Stimulated activated CD4-positive, alpha-beta T cell treated with anti-CD3 and anti-CD28 coated beads, Interleukin-4, amount 100 ng/mL, for 48 hours (primary cell): ENCODE measurements around the gene HTATSF1.

Source experiments
- DNase-seq, 2 donors: peaks; one replicate each; pipeline ENCODE4 v3.0.0-alpha.2; 2020; ENCODE audit warnings: low read depth in 2 of 2

The HTATSF1 gene, protein sequence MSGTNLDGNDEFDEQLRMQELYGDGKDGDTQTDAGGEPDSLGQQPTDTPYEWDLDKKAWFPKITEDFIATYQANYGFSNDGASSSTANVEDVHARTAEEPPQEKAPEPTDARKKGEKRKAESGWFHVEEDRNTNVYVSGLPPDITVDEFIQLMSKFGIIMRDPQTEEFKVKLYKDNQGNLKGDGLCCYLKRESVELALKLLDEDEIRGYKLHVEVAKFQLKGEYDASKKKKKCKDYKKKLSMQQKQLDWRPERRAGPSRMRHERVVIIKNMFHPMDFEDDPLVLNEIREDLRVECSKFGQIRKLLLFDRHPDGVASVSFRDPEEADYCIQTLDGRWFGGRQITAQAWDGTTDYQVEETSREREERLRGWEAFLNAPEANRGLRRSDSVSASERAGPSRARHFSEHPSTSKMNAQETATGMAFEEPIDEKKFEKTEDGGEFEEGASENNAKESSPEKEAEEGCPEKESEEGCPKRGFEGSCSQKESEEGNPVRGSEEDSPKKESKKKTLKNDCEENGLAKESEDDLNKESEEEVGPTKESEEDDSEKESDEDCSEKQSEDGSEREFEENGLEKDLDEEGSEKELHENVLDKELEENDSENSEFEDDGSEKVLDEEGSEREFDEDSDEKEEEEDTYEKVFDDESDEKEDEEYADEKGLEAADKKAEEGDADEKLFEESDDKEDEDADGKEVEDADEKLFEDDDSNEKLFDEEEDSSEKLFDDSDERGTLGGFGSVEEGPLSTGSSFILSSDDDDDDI

GRCh38 chrX:136497556-136498052, at the start of gene HTATSF1:
Gene HTATSF1, plus strand, starts transcription at chrX:136497592. Its CDS starts 93 bp downstream, at chrX:136497685.
- no peak for DNase-seq

GRCh38 chrX:136447968-136448367, 49.4 kb upstream of the HTATSF1 start:
- DNase-seq = no peak

- no peak for DNase-seq
These were observed 47.2 kb upstream of the HTATSF1 start for GRCh38 chrX:136450050-136450830.

- no peak for DNase-seq
These were observed 44.8 kb upstream of the HTATSF1 start for GRCh38 chrX:136452614-136453013.

DNA sequence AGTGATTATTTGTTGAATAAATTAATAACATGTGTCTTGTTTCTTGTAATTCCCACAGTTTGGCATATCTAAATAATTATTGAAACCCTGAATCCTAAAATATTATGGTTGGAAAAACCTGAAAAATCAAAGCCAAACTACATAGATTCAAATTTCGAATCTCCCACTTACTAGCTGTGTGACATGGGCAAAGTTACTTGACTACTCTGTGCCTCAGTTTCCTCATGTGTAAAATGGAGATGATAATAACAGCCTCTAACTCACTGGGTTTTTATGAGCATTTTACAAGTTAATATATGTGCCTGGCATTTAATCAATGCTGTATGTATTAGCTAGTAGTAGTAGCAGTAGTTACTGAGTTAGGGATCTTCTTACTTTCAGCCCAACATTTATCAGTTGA, 44.3 kb upstream of the HTATSF1 start:
- DNase-seq = no peak

GRCh38 chrX:136453771-136454170, 43.6 kb upstream of the HTATSF1 start:
- DNase-seq = no peak

DNA sequence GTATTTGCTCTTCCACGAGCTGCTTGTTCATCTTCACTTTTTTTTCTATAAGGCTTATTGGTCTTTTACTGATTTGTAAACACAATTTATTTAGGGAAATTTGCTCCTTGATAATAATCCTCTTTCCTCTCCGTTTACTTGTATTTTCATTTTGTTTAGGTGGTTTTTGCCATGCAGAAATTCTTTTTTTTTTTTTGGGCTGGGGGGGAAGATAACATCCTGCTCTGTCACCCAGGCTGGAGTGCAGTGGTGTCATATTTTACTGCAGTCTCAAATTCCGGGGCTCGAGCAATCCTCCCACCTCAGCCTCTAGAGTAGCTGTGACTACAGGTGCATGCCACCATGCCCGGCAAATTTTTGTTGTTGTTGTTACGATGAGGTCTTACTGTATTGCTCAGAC, 41.3 kb upstream of the HTATSF1 start:
- DNase-seq = no peak

DNA sequence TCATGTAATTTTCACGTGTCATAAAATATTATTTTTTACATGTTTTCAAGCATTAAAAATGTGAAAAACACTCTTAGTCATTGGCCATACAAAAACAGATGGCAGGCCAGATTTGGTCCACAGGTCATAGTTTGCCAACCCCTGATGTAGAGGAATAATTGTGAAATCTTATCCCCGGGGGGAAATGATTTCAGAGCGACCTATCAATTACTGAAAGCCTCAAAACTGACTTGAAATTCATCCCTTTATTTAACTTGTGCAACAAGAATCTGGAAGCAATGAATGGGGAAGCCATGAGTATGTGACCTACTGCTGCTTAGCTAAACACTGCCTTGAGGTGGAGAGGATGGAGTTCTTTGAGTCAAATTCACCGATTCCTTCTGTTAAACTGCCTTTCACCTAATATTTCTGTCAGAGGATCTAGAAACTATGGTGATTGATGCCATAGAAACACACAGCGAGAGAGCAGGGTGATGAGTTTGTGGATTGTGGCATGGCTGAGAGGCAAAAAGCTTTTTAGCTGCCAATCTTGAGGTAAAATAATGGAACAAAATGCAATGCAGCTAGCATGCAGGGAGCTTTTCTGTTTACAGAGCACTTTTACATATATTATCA, 40.0 kb upstream of the HTATSF1 start:
- no peak for DNase-seq

DNA sequence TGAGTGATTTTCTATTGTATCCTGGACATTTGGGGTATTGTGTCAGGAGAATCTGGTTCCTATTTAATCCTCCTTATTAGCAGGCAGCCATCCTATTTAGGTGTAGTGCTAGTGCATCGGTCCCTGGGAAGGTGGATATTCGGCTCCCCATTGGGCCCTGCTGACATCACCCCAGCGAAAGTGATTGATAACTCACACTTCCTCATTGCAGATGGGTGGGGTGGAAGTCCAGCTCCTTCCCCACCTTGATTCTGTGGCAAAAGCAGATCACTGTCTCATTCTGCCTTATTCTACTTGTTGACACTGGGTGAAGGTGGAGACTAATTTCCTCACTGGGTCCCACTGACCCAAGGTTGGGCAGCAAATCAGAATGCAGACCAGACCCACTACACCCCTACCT, 32.8 kb upstream of the HTATSF1 start:
- no peak for DNase-seq

DNA sequence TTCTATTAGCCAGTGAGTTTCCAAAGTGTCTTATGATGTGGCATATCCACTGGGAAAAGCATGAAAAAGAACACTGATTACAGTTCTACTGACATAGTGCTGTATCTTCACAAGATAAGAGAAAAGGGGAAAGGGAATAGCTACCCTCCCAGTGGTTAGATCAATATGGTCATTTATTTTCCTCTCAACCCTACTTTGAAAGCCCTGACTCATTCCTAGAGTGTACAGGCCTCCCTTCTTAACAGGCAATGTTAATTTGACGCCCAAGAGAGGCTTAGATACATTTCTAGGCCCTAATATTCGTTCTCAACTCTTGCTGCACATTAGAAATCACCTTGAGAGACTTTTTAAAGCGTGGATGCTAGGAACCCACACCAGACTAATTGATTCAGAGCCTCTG, 30.1 kb upstream of the HTATSF1 start:
- DNase-seq = no peak

DNA sequence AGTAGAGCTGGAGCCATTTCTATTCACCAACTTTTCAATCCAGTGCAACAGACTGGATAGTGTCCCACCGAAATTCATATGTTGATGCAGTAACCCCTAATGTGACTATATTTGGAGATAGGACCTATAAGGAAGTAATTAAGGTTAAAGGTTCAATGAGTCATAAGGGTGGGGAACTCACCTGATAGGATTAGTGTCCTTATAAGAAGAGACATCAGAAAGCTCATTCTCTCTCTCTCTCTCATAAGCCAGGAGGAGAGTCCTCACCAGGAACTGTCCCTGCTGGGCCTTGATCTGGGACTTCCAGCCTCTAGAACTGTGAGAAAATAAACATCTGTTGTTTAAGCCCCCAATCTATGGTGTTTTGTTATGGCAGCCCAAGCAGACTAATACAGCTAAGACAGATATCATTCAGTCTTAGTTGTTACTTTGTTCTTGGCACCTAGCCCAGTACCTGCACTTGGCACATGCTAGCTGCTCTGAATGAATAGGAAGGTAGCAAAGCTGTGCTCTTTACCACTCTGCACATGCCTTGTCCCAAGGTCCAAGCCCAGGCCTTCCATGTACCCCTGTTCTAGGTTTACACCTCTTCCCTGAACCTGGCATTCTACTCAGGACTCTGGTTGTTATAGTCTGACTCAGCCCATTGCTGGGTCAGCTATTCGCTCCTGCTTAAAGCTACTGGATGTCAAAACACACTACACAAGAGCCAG, 28.8 kb upstream of the HTATSF1 start:
- DNase-seq = no peak

GRCh38 chrX:136473663-136474062, 23.7 kb upstream of the HTATSF1 start:
- DNase-seq = no peak

- DNase-seq = no peak
These were observed 22.2 kb upstream of the HTATSF1 start for GRCh38 chrX:136475236-136475635.

GRCh38 chrX:136476501-136476900, 20.9 kb upstream of the HTATSF1 start:
- no peak for DNase-seq

GRCh38 chrX:136477026-136477425, 20.4 kb upstream of the HTATSF1 start:
- no peak for DNase-seq

GRCh38 chrX:136480383-136480782, 17.0 kb upstream of the HTATSF1 start:
- DNase-seq = no peak

DNA sequence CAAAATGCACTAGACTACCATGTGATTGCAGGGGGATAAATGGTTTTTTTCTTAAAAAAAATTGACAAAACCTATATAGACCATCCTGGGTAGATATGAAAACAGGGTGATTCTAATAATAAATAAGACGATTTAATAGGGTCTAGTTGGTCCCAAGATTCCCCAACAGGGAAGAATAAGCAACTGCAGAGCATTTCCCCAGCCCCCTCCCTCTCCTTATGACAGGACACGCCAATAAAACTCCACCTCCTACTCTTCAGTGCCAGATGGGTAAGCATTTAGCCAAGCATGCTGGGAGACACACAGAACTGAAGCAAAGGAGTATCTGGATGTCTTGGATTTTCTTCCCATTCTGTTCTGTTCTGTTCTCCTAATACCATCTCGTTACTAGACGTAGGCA, 9.7 kb upstream of the HTATSF1 start, which contains the start of gene BRS3:
BRS3 (plus strand) TSS at position 301 of the 400 bp plus-strand sequence. CDS start 168 bp downstream, outside the sequence.
- no peak for DNase-seq

DNA sequence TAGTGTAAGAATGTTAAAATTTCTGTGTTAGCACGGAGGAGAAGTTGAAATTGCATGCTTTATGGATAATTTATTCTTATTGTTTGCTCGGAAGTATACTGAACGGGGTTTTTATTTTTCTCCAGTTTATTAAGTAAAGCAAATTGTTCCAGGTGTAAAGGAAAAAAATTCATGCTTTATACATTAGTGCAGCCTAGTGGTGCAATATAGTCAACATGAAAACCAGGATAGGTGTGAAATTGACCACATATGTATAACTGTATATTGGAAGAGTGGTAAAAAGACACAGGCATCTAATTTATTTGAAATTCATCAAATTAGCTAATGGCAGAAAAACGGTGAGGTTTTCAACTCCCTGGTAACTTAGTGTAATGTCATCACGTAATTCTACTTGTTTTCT, 8.7 kb upstream of the HTATSF1 start:
- DNase-seq = no peak

DNA sequence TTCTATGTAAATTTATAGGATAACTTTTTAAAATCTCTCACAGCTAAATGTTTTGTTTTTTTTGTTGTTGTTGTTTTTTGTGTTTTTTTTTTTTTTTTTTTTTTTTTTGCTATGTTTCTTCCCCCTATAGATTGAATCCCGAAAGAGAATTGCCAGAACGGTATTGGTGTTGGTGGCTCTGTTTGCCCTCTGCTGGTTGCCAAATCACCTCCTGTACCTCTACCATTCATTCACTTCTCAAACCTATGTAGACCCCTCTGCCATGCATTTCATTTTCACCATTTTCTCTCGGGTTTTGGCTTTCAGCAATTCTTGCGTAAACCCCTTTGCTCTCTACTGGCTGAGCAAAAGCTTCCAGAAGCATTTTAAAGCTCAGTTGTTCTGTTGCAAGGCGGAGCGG, 5.6 kb upstream of the HTATSF1 start:
- DNase-seq = no peak

DNA sequence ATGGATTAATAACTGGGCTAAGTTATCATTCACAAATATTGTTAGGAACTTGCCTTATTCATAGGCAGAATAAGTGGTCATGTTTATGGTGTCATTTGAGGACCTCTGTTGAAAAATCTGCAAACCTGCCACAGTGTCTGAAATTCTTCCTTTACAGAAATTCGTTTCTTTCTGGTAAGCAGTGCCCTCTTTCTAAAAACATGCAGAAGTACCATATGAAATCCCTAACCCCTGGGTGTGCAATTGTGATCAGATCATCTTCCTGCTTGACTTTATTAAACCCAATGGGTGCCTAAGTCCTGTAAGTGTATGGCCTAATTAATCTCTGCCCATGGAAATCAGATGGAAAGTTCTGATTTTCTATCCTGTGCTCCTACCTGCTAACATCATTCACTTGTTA, 4.4 kb upstream of the HTATSF1 start:
- no peak for DNase-seq

DNA sequence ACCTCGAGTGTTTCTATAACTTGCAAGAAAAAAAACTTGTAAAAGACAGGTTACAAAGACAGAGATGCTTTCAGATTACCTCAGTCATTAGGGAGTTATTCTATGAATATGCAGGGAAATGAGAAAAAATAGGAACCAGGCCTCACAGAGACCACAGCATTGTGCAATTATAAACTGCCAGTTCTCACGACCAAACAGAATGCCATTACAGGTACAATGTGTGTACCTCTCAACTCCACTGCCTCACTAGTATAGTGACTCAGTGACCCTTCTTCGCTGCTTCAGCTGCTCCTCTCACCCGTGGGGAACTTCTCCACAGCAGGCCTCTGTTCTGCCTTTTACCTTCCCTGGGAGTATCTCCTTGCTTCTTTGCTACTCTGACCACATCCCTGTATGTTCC, 2.3 kb upstream of the HTATSF1 start:
- DNase-seq = no peak
